ENCODE measurements around the gene SLC35A5. TPM values are rescaled to one million over a fixed set of nuclear protein-coding genes. Genes with fewer than 3 reads are reported as not detected.

Gene SLC35A5
- total RNA-seq, 1 donor from 2014 or later: 30.0 TPM

DNA sequence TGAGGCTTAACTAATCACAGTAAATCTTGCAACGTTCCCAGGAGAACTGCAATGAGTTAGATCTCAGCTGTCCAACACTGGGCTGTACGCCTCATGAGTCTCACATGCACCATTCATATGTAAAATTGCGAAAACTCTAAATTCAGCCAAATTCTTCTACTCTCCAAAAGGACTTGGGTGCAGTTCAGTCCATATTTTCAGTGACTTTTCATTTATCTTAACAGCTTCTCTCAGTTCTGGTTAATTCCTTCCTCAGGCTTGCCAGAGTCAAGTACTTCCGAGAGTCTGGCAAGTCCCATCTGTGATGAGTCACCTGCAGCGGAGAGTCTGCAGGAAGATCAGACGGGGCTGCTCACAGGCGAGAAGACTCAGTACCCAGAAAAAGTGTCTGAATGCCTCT is 67.6 kb downstream of the SLC35A5 start:
- TF ChIP-seq, protein P1, sequence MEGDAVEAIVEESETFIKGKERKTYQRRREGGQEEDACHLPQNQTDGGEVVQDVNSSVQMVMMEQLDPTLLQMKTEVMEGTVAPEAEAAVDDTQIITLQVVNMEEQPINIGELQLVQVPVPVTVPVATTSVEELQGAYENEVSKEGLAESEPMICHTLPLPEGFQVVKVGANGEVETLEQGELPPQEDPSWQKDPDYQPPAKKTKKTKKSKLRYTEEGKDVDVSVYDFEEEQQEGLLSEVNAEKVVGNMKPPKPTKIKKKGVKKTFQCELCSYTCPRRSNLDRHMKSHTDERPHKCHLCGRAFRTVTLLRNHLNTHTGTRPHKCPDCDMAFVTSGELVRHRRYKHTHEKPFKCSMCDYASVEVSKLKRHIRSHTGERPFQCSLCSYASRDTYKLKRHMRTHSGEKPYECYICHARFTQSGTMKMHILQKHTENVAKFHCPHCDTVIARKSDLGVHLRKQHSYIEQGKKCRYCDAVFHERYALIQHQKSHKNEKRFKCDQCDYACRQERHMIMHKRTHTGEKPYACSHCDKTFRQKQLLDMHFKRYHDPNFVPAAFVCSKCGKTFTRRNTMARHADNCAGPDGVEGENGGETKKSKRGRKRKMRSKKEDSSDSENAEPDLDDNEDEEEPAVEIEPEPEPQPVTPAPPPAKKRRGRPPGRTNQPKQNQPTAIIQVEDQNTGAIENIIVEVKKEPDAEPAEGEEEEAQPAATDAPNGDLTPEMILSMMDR (IDR thresholded peaks at IDR 0.05; ENCODE audit: unreplicated experiment): no peak
- Mint-ChIP-seq H3K4me1 (ENCODE audit: unreplicated experiment) (peaks cover 28% of the 10 kb centered on the region), H3K36me3 (ENCODE audit: low read depth, unreplicated experiment) (no peaks in the 10 kb centered on the region), H3K27me3 (ENCODE audit: unreplicated experiment) (no peaks in the 10 kb centered on the region), H3K27ac (ENCODE audit: unreplicated experiment) (no peak overlapping the region), H3K9me3 (ENCODE audit: unreplicated experiment) (no peaks in the 10 kb centered on the region), H3K4me3 (ENCODE audit: unreplicated experiment) (no peak overlapping the region)
- DNase-seq (ENCODE audit: low spot score): no peak

DNA sequence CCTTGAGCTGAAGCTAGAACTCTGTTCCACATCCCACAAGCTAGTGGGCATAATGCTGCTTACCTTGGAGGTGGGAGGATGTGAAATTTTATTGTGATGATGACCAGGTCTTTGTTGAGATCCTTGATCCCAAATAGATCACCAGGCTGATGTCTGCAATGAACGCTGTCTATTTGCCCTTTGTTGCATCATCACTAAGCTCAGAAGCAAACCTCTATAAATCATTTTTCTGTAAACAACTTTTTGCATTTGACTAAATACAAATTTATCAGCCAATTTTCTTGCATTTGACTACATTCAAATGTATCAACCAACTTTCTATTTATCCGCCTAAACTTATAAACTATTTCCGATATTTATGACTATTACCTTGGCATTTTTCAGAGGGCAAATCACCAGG is 69.4 kb downstream of the SLC35A5 start:
- Mint-ChIP-seq H3K36me3 (ENCODE audit: low read depth, unreplicated experiment) (no peaks in the 10 kb centered on the region), H3K27me3 (ENCODE audit: unreplicated experiment) (no peaks in the 10 kb centered on the region), H3K9me3 (ENCODE audit: unreplicated experiment) (no peaks in the 10 kb centered on the region), H3K27ac (ENCODE audit: unreplicated experiment) (no peak overlapping the region), H3K4me3 (ENCODE audit: unreplicated experiment) (no peak overlapping the region), H3K4me1 (ENCODE audit: unreplicated experiment) (peaks cover 28% of the 10 kb centered on the region)
- DNase-seq (ENCODE audit: low spot score): no peak
- TF ChIP-seq, protein P1 (IDR thresholded peaks at IDR 0.05; ENCODE audit: unreplicated experiment): no peak

DNA sequence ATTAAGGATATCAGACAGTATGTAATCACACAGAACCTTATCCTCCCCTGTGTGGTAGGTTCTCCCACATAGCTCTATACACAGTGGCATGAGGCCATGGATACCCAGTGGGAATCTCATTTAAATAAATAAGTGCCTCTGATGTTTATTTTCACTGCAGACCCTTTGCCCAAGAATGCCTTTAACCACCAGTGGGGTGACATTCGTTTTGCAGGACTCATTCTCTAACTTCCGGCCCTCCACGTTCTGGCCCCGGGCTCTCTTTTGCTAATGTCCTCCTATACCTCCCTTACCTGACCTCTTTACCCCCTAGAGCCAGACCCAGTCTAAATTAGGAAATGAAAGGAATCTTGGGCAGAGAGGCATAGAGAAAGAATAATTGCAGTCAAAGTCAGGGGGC is 70.8 kb downstream of the SLC35A5 start:
- H3K4me1 Mint-ChIP-seq (ENCODE audit: unreplicated experiment): peaks cover 27% of the 10 kb centered on the region
- H3K27me3 Mint-ChIP-seq (ENCODE audit: unreplicated experiment): no peaks in the 10 kb centered on the region
- TF ChIP-seq, protein P1 (IDR thresholded peaks at IDR 0.05; ENCODE audit: unreplicated experiment): no peak
- no peaks in the 10 kb centered on the region for H3K9me3 Mint-ChIP-seq (ENCODE audit: unreplicated experiment)
- no peaks in the 10 kb centered on the region for H3K36me3 Mint-ChIP-seq (ENCODE audit: low read depth, unreplicated experiment)
- no peak for DNase-seq (ENCODE audit: low spot score)
- H3K27ac Mint-ChIP-seq (ENCODE audit: unreplicated experiment): no peak overlapping the region
- H3K4me3 Mint-ChIP-seq (ENCODE audit: unreplicated experiment): no peak overlapping the region

DNA sequence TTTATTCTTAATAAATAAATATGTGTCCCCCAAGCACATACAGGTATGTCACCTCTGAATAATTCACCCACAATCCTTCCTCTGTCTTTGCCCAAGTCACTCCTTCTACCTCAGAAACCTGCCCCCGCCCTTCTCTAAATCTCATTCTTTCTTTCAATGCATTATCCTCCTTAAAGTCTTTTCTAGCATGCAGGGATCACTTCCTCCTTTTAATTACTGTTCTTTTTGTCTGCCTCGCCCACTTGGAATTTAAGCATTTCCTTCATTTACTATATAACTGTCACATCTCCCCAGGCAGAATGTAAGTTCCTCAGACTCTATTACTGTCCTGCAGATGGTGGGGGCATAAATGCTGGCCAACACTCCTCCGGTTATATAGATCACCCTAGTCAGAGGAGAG is 71.3 kb downstream of the SLC35A5 start:
- no peaks in the 10 kb centered on the region for H3K9me3 Mint-ChIP-seq (ENCODE audit: unreplicated experiment)
- H3K36me3 Mint-ChIP-seq (ENCODE audit: low read depth, unreplicated experiment): no peaks in the 10 kb centered on the region
- TF ChIP-seq, protein P1 (IDR thresholded peaks at IDR 0.05; ENCODE audit: unreplicated experiment): no peak
- no peak overlapping the region for H3K27ac Mint-ChIP-seq (ENCODE audit: unreplicated experiment)
- H3K4me1 Mint-ChIP-seq (ENCODE audit: unreplicated experiment): peaks cover 22% of the 10 kb centered on the region
- H3K4me3 Mint-ChIP-seq (ENCODE audit: unreplicated experiment): no peak overlapping the region
- no peak for DNase-seq (ENCODE audit: low spot score)
- H3K27me3 Mint-ChIP-seq (ENCODE audit: unreplicated experiment): peaks cover 3% of the 10 kb centered on the region

DNA sequence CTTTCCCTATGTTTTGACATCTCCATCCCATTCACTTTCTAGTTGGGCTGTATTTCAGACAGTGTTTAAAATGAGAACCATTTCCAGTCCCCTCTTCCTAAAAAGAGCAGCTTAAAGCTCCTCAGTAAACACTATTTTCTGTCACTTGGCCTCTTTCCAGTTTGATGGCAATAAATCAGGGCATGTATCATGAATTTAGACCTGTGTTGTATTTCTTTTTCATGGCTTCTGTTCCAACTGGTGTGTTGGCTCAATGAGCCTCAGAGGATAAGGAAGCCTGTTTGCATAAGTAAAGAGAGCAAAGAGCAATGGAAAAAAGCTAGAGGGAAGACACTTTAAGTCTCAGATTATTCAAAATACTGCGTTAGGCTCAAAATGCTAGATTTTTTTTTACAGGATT is 71.9 kb downstream of the SLC35A5 start:
- Mint-ChIP-seq H3K9me3 (ENCODE audit: unreplicated experiment) (no peaks in the 10 kb centered on the region), H3K27me3 (ENCODE audit: unreplicated experiment) (peaks cover 3% of the 10 kb centered on the region), H3K27ac (ENCODE audit: unreplicated experiment) (no peak overlapping the region), H3K4me1 (ENCODE audit: unreplicated experiment) (peaks cover 18% of the 10 kb centered on the region), H3K4me3 (ENCODE audit: unreplicated experiment) (no peak overlapping the region), H3K36me3 (ENCODE audit: low read depth, unreplicated experiment) (no peaks in the 10 kb centered on the region)
- TF ChIP-seq, protein P1 (IDR thresholded peaks at IDR 0.05; ENCODE audit: unreplicated experiment): no peak
- DNase-seq (ENCODE audit: low spot score): no peak
